ENCODE data around the gene BPIFB6.

DNA sequence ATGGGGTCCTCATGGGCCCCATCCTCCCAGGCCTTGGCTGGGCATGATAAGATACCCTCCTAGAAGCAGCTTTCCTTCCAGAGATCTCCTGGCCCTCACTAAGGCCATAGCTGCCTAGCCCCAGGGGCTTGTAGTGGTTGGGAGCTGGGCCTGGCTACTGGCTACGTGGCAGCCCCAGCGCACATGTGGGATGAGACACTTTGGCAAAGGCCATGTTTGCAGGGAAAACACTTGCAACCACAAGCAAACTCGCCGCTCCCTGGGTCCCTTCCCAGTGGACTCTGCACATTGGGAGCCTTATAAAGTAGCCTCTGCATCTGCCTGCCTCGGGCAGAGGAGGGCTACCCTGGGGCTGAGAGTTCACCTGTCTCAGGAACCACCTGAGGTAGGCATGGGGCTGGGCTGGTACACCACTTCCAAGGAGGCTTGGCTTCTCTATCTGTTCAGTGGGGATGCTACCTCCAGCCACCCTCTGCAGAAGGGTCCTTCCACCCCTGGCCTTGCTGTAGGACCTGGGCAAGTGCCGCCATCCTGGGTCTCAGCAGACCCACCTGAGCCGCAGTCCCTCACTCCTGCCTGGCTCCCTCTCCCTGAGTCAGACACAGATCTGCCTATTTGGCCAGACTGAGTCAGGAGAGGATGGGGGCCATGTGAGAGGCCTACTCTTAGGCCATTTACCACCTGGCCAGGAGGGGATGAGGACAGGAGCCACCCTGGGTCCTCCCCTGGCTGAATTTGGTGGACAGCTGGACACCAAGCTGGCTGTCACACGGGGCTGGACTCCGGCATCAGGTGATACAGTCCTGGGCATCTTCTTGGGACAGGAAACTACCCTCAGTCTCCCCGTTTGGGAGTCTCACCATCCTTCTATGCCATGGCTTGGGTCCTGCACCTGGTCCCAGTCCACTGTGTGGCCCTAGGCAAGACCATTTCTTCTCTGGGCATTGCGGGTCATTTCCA, 23.8 kb upstream of the BPIFB6 start, which contains the start of gene BPIFB2:
- TF ChIP-seq, protein P1, sequence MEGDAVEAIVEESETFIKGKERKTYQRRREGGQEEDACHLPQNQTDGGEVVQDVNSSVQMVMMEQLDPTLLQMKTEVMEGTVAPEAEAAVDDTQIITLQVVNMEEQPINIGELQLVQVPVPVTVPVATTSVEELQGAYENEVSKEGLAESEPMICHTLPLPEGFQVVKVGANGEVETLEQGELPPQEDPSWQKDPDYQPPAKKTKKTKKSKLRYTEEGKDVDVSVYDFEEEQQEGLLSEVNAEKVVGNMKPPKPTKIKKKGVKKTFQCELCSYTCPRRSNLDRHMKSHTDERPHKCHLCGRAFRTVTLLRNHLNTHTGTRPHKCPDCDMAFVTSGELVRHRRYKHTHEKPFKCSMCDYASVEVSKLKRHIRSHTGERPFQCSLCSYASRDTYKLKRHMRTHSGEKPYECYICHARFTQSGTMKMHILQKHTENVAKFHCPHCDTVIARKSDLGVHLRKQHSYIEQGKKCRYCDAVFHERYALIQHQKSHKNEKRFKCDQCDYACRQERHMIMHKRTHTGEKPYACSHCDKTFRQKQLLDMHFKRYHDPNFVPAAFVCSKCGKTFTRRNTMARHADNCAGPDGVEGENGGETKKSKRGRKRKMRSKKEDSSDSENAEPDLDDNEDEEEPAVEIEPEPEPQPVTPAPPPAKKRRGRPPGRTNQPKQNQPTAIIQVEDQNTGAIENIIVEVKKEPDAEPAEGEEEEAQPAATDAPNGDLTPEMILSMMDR (IDR thresholded peaks at IDR 0.05), result no peak
- TF ChIP-seq POLR2A (IDR thresholded peaks at IDR 0.05), result no peak

Measured in heart left ventricle (tissue), 13 donors.